Nephron (organoid): ENCODE results near the gene COL6A5.
"Not testable (repeated sequence)": the region's sequence is repeated elsewhere in the genome, so short reads cannot be mapped to it uniquely, and the experiment has no call there.

Source experiments
- H3K27ac Mint-ChIP-seq, 3 experiments: 2 replicates each; pipeline ENCODE4 v1.8.0; 2020; ENCODE audit warnings: mixed read lengths in 3 of 3, mild to moderate bottlenecking in 2 of 3, moderate library complexity in 1 of 3
- H3K27me3 Mint-ChIP-seq: 2 replicates; pipeline ENCODE4 v1.8.0; 2021; ENCODE audit warnings: low read depth, mild to moderate bottlenecking, moderate library complexity, mixed read lengths
- H3K36me3 Mint-ChIP-seq: 2 replicates; pipeline ENCODE4 v1.8.0; 2020; ENCODE audit warnings: low read depth, mixed read lengths
- H3K4me1 Mint-ChIP-seq: 2 replicates; pipeline ENCODE4 v1.8.0; 2020; ENCODE audit warnings: mixed read lengths
- H3K4me3 Mint-ChIP-seq, 3 experiments: 2 replicates each; pipeline ENCODE4 v1.8.0; 2020; ENCODE audit warnings: mild to moderate bottlenecking in 3 of 3, mixed read lengths in 3 of 3, moderate library complexity in 2 of 3
- H3K9me3 Mint-ChIP-seq: 2 replicates; pipeline ENCODE4 v1.8.0; 2020; ENCODE audit warnings: mixed read lengths
- TF ChIP-seq, protein P1 (sequence below), 3 experiments: fragments of 200-600 bp; sonication (generic); IDR thresholded peaks; one replicate each; pipeline ENCODE4 v1.5.0; 2021; ENCODE audit warnings: antibody characterized with exemption in 3 of 3; ENCODE audit not compliant: unreplicated experiment in 3 of 3

COL6A5 gene

DNA sequence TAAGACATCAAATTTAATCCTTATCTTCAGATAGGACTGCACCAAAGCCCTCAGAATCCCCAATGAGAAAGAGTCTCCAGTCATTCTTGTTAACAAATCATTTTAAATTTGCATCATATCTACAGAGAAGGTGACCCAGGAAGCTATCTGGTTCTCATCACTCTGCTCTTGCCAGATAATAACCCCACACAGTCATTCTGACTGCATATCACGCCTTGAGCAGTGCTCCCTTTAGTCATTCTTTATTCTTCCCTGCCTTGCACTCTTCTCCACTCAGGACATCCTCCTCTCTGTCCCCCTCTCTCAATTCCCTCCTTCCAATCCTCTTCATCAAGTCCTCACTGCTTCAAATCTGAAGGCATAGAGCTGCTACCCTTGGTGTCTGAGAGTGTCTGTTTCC lies 87.8 kb downstream of the COL6A5 start:
- Mint-ChIP-seq H3K9me3 (peaks cover 11% of the 10 kb centered on the region), H3K4me3 (no peak overlapping the region), H3K27ac (no peak overlapping the region), H3K36me3 (no peaks in the 10 kb centered on the region), H3K27me3 (peaks cover 21% of the 10 kb centered on the region), H3K4me1 (peaks cover 3% of the 10 kb centered on the region)
- TF ChIP-seq, protein P1, sequence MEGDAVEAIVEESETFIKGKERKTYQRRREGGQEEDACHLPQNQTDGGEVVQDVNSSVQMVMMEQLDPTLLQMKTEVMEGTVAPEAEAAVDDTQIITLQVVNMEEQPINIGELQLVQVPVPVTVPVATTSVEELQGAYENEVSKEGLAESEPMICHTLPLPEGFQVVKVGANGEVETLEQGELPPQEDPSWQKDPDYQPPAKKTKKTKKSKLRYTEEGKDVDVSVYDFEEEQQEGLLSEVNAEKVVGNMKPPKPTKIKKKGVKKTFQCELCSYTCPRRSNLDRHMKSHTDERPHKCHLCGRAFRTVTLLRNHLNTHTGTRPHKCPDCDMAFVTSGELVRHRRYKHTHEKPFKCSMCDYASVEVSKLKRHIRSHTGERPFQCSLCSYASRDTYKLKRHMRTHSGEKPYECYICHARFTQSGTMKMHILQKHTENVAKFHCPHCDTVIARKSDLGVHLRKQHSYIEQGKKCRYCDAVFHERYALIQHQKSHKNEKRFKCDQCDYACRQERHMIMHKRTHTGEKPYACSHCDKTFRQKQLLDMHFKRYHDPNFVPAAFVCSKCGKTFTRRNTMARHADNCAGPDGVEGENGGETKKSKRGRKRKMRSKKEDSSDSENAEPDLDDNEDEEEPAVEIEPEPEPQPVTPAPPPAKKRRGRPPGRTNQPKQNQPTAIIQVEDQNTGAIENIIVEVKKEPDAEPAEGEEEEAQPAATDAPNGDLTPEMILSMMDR (IDR thresholded peaks at IDR 0.05; ENCODE audit: unreplicated experiment in 3 of 3): no peak

DNA sequence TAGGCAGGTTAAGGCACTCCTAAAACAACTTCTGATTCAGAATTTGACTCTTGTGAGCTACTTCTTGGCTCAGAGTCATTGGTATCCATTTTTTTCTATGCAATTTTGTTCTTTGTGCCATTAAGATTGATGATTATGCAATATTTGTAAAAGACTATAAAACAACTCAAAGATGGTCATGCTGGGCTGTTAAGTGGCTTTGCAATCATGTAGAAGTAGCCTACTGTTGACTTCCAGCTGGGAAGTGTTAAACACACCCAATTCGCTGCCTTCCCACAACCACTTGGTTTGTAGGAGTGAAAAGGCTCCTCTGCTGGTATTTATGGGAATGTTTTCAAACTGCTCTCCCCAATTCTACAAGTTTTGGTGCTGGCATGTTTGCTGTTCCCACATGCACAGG lies 96.8 kb downstream of the COL6A5 start:
- no peak overlapping the region for H3K27ac Mint-ChIP-seq

DNA sequence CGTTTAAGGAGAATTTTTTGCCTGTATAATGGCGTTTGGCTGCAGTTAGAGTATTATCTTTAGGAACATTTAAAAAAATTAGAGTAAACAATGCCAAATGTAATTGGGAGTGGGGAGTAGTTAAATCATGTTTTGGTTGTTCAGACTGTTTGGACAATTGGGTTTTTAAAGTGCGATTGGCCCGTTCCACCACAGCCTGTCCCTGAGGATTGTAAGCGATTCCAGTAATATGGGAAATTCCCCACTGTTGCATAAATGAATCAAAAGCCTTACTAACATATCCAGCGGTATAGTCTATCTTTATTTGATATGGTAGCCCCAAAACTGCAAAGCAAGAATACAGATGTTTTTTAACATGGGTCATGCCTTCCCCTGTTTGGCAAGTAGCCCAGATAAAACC lies 101.4 kb downstream of the COL6A5 start:
- not testable (repeated sequence) for H3K27ac Mint-ChIP-seq, H3K27me3 Mint-ChIP-seq, H3K9me3 Mint-ChIP-seq, H3K4me3 Mint-ChIP-seq, H3K36me3 Mint-ChIP-seq, H3K4me1 Mint-ChIP-seq

More for the DNA sequence above, 96.8 kb downstream of the COL6A5 start:
- TF ChIP-seq, protein P1 (IDR thresholded peaks at IDR 0.05; ENCODE audit: unreplicated experiment in 3 of 3): no peak
- peaks cover 8% of the 10 kb centered on the region for H3K27me3 Mint-ChIP-seq
- H3K9me3 Mint-ChIP-seq: no peaks in the 10 kb centered on the region
- H3K4me1 Mint-ChIP-seq: no peaks in the 10 kb centered on the region
- H3K4me3 Mint-ChIP-seq: no peak overlapping the region
- no peaks in the 10 kb centered on the region for H3K36me3 Mint-ChIP-seq

DNA sequence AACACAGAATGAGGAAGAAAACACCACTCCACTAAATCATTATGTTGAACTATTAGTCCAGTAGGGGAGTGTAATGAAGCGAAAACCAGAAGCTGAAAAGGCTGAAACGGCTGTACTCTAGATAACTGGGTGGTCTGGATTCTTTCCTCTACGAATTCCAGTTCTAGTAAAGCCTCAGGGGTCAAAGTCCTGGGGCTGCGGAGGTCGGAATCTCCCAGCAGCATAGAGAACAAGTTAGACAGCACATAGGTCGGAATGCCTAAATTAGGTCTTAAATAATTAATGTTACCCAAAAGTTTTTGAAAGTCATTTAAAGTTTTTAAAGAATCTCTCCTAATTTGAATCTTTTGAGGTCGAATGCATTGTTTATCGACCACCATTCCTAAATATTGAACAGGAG lies 102.7 kb downstream of the COL6A5 start:
- not testable (repeated sequence) for H3K36me3 Mint-ChIP-seq, H3K4me3 Mint-ChIP-seq, H3K4me1 Mint-ChIP-seq, H3K27ac Mint-ChIP-seq, H3K27me3 Mint-ChIP-seq
- H3K9me3 Mint-ChIP-seq: peaks cover 13% of the 10 kb centered on the region

DNA sequence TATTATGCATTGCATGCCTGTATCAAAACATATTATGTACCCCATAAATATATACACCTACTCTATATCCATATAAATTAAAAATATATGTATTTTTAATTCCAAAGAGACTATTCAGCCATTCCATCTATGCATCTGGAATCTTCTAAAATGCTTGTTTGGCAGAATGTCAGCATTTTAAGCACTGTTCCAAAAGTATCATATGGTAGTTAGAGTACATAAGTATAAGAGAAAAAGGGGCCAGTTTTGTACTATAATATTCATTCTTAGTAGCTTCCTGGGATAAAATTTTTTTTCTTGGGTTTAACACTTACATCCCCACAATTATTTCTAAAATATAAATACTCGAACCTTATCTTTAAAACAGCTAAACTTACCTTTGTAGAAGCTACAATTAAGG lies 111.1 kb downstream of the COL6A5 start:
- no peaks in the 10 kb centered on the region for H3K36me3 Mint-ChIP-seq
- H3K4me1 Mint-ChIP-seq: peaks cover 13% of the 10 kb centered on the region
- H3K27me3 Mint-ChIP-seq: no peaks in the 10 kb centered on the region
- H3K4me3 Mint-ChIP-seq: no peak overlapping the region
- H3K27ac Mint-ChIP-seq: no peak overlapping the region
- H3K9me3 Mint-ChIP-seq: peaks cover 7% of the 10 kb centered on the region
- TF ChIP-seq, protein P1 (IDR thresholded peaks at IDR 0.05; ENCODE audit: unreplicated experiment in 3 of 3): no peak

DNA sequence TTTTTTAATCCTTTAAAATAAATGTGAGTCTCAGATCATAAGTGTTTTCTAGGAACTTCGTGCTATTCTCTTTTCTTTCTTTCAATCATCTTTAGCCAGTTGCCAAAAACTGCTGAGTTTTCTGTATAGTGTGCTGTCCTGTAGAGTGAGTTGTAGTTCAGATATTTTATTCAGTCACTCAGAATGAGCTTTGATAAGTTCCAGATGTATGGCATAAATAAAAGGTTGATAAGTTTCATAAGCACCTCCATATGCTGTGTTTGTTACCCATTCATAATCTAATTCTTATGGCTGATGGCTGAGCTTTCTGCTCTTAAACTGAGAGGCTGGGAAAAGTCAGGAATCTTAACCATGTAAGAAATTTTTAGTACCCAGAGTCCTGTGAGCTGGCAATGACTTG lies 112.2 kb downstream of the COL6A5 start:
- TF ChIP-seq, protein P1 (IDR thresholded peaks at IDR 0.05; ENCODE audit: unreplicated experiment in 3 of 3): no peak
- Mint-ChIP-seq H3K4me1 (peaks cover 13% of the 10 kb centered on the region), H3K27me3 (no peaks in the 10 kb centered on the region), H3K27ac (peak overlapping the region in 2 of 3 experiments; percentile 14 to 15), H3K36me3 (no peaks in the 10 kb centered on the region), H3K9me3 (peaks cover 2% of the 10 kb centered on the region), H3K4me3 (no peak overlapping the region)

DNA sequence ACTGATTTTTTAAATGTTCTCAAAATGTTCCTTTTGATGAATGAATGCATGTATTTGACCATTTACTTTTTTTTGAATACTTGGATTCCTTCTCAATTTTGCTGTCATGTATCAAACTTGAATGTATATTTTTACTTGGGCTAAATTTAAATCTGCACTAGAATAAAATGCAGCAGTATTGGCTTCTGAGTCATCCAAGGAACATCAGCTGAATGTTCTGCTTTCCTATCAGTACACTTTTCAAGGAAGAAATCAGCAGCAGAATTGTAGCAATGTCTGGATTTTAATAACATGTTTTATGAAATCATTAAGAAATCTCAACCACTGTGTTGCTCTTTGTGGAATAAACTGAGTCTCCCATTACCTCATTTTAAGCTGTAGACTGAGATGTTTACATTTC lies 114.5 kb downstream of the COL6A5 start:
- no peaks in the 10 kb centered on the region for H3K9me3 Mint-ChIP-seq
- H3K4me3 Mint-ChIP-seq: no peak overlapping the region
- no peak overlapping the region for H3K27ac Mint-ChIP-seq
- H3K4me1 Mint-ChIP-seq: peaks cover 13% of the 10 kb centered on the region
- TF ChIP-seq, protein P1 (IDR thresholded peaks at IDR 0.05; ENCODE audit: unreplicated experiment in 3 of 3): no peak
- no peaks in the 10 kb centered on the region for H3K27me3 Mint-ChIP-seq
- H3K36me3 Mint-ChIP-seq: no peaks in the 10 kb centered on the region
